Superior temporal gyrus (tissue), 1 donor: ENCODE data around the gene HNF1A.
A peak's percentile ranks its signal among the peaks of the same experiment; 100 is the strongest.

ENCODE experiments used
- DNase-seq: peaks from one replicate; pipeline ENCODE4 v3.0.0-alpha.2; 2016; ENCODE audit errors: extremely low spot score

Gene HNF1A

DNA sequence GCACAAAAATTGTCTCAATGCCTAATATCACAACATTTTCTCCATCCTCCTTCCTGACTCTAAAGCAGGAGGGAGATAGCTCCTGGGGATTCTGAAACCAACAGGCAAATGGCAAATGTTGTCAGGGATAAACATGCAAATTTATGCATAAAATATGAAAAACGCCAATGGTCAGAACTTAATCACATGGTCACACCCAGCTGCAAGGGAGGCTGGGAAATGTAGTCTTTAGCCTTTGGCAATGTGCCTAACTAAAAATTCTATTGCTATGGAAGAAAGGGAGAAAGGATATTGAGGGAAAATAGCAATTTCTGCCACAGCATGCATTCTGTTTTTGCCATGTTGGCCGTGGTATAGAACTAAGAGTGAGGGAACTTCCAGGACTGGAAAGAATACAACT, 72.4 kb downstream of the HNF1A start:
- DNase-seq: peak; percentile 39
